Nephron progenitor cell (in vitro differentiated cells): ENCODE measurements around the gene PPBP.
"Not testable (repeated sequence)": the region's sequence is repeated elsewhere in the genome, so short reads cannot be mapped to it uniquely, and the experiment has no call there.

Experiments
- DNase-seq: peaks from one replicate; pipeline ENCODE4 v3.0.0; 2021
- H3K27ac Mint-ChIP-seq: 2 replicates; pipeline ENCODE4 v1.8.0; 2021; ENCODE audit warnings: mild to moderate bottlenecking, moderate library complexity, mixed read lengths
- H3K27me3 Mint-ChIP-seq: 2 replicates; pipeline ENCODE4 v1.8.0; 2021; ENCODE audit warnings: mild to moderate bottlenecking, low read depth, mixed read lengths; ENCODE audit not compliant: poor library complexity
- H3K36me3 Mint-ChIP-seq: 2 replicates; pipeline ENCODE4 v1.8.0; 2021; ENCODE audit warnings: low read depth, mixed read lengths
- H3K4me1 Mint-ChIP-seq: 2 replicates; pipeline ENCODE4 v1.8.0; 2021; ENCODE audit warnings: mixed read lengths
- H3K4me3 Mint-ChIP-seq: 2 replicates; pipeline ENCODE4 v1.8.0; 2021; ENCODE audit warnings: mild to moderate bottlenecking, moderate library complexity, mixed read lengths
- H3K9me3 Mint-ChIP-seq: 2 replicates; pipeline ENCODE4 v1.8.0; 2021; ENCODE audit warnings: mild to moderate bottlenecking, moderate library complexity, mixed read lengths
- CTCF ChIP-seq: fragments of 200-600 bp; sonication (generic); IDR thresholded peaks from 2 replicates; pipeline ENCODE4 v1.5.0; 2021; ENCODE audit warnings: antibody characterized with exemption

Gene PPBP

GRCh38 chr4:73952352-73952751 lies 35.6 kb downstream of the PPBP start:
- Mint-ChIP-seq H3K27me3 (peaks cover 30% of the 10 kb centered on the region), H3K4me3 (no peak overlapping the region), H3K27ac (no peak overlapping the region), H3K4me1 (no peaks in the 10 kb centered on the region), H3K9me3 (peaks cover 30% of the 10 kb centered on the region), H3K36me3 (no peaks in the 10 kb centered on the region)
- TF ChIP-seq CTCF: no peak
- DNase-seq: no peak

- H3K4me3 Mint-ChIP-seq, H3K4me1 Mint-ChIP-seq, H3K36me3 Mint-ChIP-seq, H3K27ac Mint-ChIP-seq, DNase-seq: not testable (repeated sequence)
- peaks cover 49% of the 10 kb centered on the region for H3K27me3 Mint-ChIP-seq
- peaks cover 22% of the 10 kb centered on the region for H3K9me3 Mint-ChIP-seq
Measured at GRCh38 chr4:73950376-73950920, 37.5 kb downstream of the PPBP start.

- DNase-seq: no peak
- Mint-ChIP-seq H3K27me3 (peaks cover 58% of the 10 kb centered on the region), H3K36me3 (no peaks in the 10 kb centered on the region), H3K4me3 (no peak overlapping the region), H3K27ac (no peak overlapping the region), H3K4me1 (peaks cover 9% of the 10 kb centered on the region), H3K9me3 (peaks cover 14% of the 10 kb centered on the region)
- no peak for TF ChIP-seq CTCF
Measured at GRCh38 chr4:73948990-73949706, 38.8 kb downstream of the PPBP start.

GRCh38 chr4:73948291-73948690 lies 39.7 kb downstream of the PPBP start:
- Mint-ChIP-seq H3K4me1 (peaks cover 9% of the 10 kb centered on the region), H3K27ac (no peak overlapping the region), H3K36me3 (no peaks in the 10 kb centered on the region), H3K4me3 (no peak overlapping the region), H3K9me3 (peaks cover 8% of the 10 kb centered on the region), H3K27me3 (peaks cover 67% of the 10 kb centered on the region)
- no peak for TF ChIP-seq CTCF
- DNase-seq: no peak

GRCh38 chr4:73947239-73947985 lies 40.6 kb downstream of the PPBP start:
- DNase-seq: no peak
- peaks cover 2% of the 10 kb centered on the region for H3K9me3 Mint-ChIP-seq
- H3K36me3 Mint-ChIP-seq: no peaks in the 10 kb centered on the region
- H3K4me1 Mint-ChIP-seq: peaks cover 9% of the 10 kb centered on the region
- no peak overlapping the region for H3K4me3 Mint-ChIP-seq
- peaks cover 71% of the 10 kb centered on the region for H3K27me3 Mint-ChIP-seq
- TF ChIP-seq CTCF: no peak
- no peak overlapping the region for H3K27ac Mint-ChIP-seq

GRCh38 chr4:73945674-73946449 lies 42.1 kb downstream of the PPBP start:
- no peak overlapping the region for H3K4me3 Mint-ChIP-seq
- TF ChIP-seq CTCF: no peak
- DNase-seq: no peak
- H3K4me1 Mint-ChIP-seq: peaks cover 9% of the 10 kb centered on the region
- H3K27ac Mint-ChIP-seq: no peak overlapping the region
- no peaks in the 10 kb centered on the region for H3K9me3 Mint-ChIP-seq
- H3K27me3 Mint-ChIP-seq: peaks cover 82% of the 10 kb centered on the region
- H3K36me3 Mint-ChIP-seq: no peaks in the 10 kb centered on the region
